ENCODE results near the gene ZFYVE9.
"Not testable (repeated sequence)": the region's sequence is repeated elsewhere in the genome, so short reads cannot be mapped to it uniquely, and the experiment has no call there.

Gene ZFYVE9

GRCh38 chr1:52191395-52191965, 49.6 kb downstream of the ZFYVE9 start:
- no peak for FAIRE-seq

- FAIRE-seq = no peak
These were observed 50.1 kb downstream of the ZFYVE9 start for GRCh38 chr1:52192024-52192423.

GRCh38 chr1:52192436-52192835, 50.5 kb downstream of the ZFYVE9 start:
- no peak for FAIRE-seq

GRCh38 chr1:52193985-52194384, 52.1 kb downstream of the ZFYVE9 start:
- no peak for FAIRE-seq

GRCh38 chr1:52195161-52195560, 53.3 kb downstream of the ZFYVE9 start:
- FAIRE-seq = no peak

- FAIRE-seq = no peak
These were observed 62.2 kb downstream of the ZFYVE9 start for GRCh38 chr1:52203935-52204625.

GRCh38 chr1:52204696-52205095, 62.8 kb downstream of the ZFYVE9 start:
- no peak for FAIRE-seq

- FAIRE-seq = not testable (repeated sequence)
These were observed 64.8 kb downstream of the ZFYVE9 start for GRCh38 chr1:52206686-52207085.

- no peak for FAIRE-seq
These were observed 67.5 kb downstream of the ZFYVE9 start for GRCh38 chr1:52209429-52209828.

- FAIRE-seq = no peak
These were observed 68.2 kb downstream of the ZFYVE9 start for GRCh38 chr1:52210044-52210443.

- no peak for FAIRE-seq
These were observed 75.1 kb downstream of the ZFYVE9 start for GRCh38 chr1:52216907-52217458.

GRCh38 chr1:52225174-52225573, 83.3 kb downstream of the ZFYVE9 start:
- FAIRE-seq = no peak

GRCh38 chr1:52229494-52229893, 87.6 kb downstream of the ZFYVE9 start:
- no peak for FAIRE-seq

- no peak for FAIRE-seq
These were observed 91.6 kb downstream of the ZFYVE9 start for GRCh38 chr1:52233463-52233862.

GRCh38 chr1:52234014-52234413, 92.1 kb downstream of the ZFYVE9 start:
- no peak for FAIRE-seq

- no peak for FAIRE-seq
These were observed 92.8 kb downstream of the ZFYVE9 start for GRCh38 chr1:52234708-52235107.

- no peak for FAIRE-seq
These were observed 93.8 kb downstream of the ZFYVE9 start for GRCh38 chr1:52235646-52236045.

- no peak for FAIRE-seq
These were observed 95.5 kb downstream of the ZFYVE9 start for GRCh38 chr1:52237430-52237829.

GRCh38 chr1:52238474-52238873, 96.6 kb downstream of the ZFYVE9 start:
- FAIRE-seq = no peak

GRCh38 chr1:52238887-52239707, 97.2 kb downstream of the ZFYVE9 start:
- no peak for FAIRE-seq

GRCh38 chr1:52239708-52240001, 97.8 kb downstream of the ZFYVE9 start:
- FAIRE-seq = no peak

- no peak for FAIRE-seq
These were observed 98.8 kb downstream of the ZFYVE9 start for GRCh38 chr1:52240592-52241210.

GRCh38 chr1:52243221-52243987, 101.5 kb downstream of the ZFYVE9 start:
- FAIRE-seq = no peak

All from TTC549 (cell line).